ENCODE results near the gene ASRGL1.

DNA sequence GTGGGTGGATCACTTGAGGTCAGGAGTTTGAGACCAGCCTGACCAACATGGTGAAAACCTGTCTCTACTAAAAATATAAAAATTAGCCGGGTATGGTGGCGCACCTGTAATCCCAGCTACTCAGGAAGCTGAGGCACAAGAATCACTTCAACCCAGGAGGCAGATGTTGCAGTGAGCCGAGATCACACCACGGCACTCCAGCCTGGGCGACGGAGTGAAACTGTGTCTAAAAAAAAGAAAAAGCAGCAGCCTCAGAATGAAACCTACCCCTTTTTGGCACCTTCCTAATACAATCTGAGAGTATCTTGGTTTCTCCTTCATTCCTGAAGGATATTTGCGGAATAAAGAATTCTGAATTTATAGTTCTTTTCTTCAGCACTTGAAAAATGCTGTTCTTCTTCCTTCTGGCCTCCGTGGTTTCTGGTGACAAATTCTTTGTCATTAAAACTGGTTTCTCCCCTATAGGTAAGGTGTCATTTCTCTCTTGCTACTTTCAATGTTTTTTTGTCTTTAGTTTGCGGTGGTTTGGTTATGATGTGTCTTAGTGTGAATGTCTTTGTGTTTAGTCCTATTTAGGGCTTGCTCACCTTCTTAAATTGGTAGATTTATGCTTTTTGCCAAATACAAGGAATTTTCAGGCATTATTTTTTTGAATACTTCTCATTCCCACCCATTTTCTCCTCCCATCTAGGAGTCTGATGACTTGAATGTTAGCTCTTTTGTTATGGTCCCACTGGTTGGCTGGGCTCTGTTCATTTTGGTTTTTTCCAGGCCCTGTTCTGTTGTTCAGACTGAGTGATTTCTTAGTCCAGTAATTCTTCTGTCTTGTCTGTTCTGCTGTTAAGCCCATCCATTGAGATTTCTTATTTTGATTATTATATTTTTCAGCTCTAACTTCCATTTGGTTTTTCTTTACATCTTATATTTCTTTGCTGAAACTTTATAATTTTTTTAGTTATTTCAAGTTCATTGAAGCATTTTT is 15.4 kb downstream of the ASRGL1 start:
- TF ChIP-seq, protein P1, sequence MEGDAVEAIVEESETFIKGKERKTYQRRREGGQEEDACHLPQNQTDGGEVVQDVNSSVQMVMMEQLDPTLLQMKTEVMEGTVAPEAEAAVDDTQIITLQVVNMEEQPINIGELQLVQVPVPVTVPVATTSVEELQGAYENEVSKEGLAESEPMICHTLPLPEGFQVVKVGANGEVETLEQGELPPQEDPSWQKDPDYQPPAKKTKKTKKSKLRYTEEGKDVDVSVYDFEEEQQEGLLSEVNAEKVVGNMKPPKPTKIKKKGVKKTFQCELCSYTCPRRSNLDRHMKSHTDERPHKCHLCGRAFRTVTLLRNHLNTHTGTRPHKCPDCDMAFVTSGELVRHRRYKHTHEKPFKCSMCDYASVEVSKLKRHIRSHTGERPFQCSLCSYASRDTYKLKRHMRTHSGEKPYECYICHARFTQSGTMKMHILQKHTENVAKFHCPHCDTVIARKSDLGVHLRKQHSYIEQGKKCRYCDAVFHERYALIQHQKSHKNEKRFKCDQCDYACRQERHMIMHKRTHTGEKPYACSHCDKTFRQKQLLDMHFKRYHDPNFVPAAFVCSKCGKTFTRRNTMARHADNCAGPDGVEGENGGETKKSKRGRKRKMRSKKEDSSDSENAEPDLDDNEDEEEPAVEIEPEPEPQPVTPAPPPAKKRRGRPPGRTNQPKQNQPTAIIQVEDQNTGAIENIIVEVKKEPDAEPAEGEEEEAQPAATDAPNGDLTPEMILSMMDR (IDR thresholded peaks at IDR 0.05) = no peak
- TF ChIP-seq POLR2AphosphoS5 (IDR thresholded peaks at IDR 0.05) (no peak), POLR2A (IDR thresholded peaks at IDR 0.05) (no peak)

Data from gastroesophageal sphincter (tissue), 3 donors.